Measurements from ENCODE around the gene C1orf87.

C1orf87 gene

DNA sequence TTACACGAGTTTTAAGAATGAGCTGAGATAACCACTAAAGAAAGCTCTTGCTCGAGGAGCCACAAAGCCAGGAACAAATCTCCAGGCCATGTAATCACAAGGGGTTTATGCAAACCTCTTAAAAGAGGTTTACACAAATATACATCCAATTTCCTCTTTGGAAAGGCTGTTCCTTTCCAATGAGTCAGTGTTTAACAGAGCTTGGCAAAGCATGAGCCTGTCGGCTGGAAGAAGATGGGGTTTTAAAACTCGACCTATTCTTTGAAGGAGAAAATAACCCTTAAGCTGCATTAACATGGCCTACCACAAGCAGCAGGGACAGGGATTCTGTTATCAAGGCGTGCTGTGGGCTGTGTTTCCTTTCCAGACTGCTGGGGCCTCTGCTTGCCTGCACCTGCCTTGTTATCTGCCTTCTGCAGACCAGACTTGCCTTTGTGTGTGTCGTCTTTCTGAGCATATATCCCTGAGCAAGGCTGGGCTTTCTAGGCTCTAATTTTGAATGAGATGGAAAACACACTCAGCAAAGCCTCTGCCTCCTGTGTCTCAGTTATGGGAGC, 106.4 kb downstream of the C1orf87 start:
- no peak for TF ChIP-seq POLR2AphosphoS5 (IDR thresholded peaks at IDR 0.05; ENCODE audit: low read depth)
- TF ChIP-seq GABPA (IDR thresholded peaks at IDR 0.05; ENCODE audit: low read depth) = no peak
- TF ChIP-seq SPI1 (IDR thresholded peaks at IDR 0.05; ENCODE audit: borderline replicate concordance, low read depth) = no peak
- no peak for TF ChIP-seq REST (IDR thresholded peaks at IDR 0.05; ENCODE audit: insufficient replicate concordance, low read depth)
- TF ChIP-seq, protein P1, sequence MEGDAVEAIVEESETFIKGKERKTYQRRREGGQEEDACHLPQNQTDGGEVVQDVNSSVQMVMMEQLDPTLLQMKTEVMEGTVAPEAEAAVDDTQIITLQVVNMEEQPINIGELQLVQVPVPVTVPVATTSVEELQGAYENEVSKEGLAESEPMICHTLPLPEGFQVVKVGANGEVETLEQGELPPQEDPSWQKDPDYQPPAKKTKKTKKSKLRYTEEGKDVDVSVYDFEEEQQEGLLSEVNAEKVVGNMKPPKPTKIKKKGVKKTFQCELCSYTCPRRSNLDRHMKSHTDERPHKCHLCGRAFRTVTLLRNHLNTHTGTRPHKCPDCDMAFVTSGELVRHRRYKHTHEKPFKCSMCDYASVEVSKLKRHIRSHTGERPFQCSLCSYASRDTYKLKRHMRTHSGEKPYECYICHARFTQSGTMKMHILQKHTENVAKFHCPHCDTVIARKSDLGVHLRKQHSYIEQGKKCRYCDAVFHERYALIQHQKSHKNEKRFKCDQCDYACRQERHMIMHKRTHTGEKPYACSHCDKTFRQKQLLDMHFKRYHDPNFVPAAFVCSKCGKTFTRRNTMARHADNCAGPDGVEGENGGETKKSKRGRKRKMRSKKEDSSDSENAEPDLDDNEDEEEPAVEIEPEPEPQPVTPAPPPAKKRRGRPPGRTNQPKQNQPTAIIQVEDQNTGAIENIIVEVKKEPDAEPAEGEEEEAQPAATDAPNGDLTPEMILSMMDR (IDR thresholded peaks at IDR 0.05; ENCODE audit: insufficient read depth, low read length) = no peak
- H3K27me3 ChIP-seq (ENCODE audit: insufficient read depth, poor library complexity, severe bottlenecking) = no peaks in the 10 kb centered on the region
- DNase-seq (ENCODE audit: low read depth in 1 of 2, low spot score in 1 of 2) = no peak
- no peak overlapping the region for H3K27ac ChIP-seq (replicated peaks)
- H3K4me3 ChIP-seq (replicated peaks; ENCODE audit: insufficient read depth, low read length) = no peak overlapping the region

GRCh38 chr1:59952065-59952464, 121.5 kb downstream of the C1orf87 start:
- no peak for TF ChIP-seq POLR2AphosphoS5 (IDR thresholded peaks at IDR 0.05; ENCODE audit: low read depth)
- TF ChIP-seq SPI1 (IDR thresholded peaks at IDR 0.05; ENCODE audit: borderline replicate concordance, low read depth) = no peak
- TF ChIP-seq, protein P1 (IDR thresholded peaks at IDR 0.05; ENCODE audit: insufficient read depth, low read length) = no peak
- no peak for DNase-seq (ENCODE audit: low read depth in 1 of 2, low spot score in 1 of 2)
- no peaks in the 10 kb centered on the region for H3K27me3 ChIP-seq (ENCODE audit: insufficient read depth, poor library complexity, severe bottlenecking)

GRCh38 chr1:59949648-59950047, 123.9 kb downstream of the C1orf87 start:
- Histone ChIP-seq H3K4me3 (replicated peaks; ENCODE audit: insufficient read depth, low read length) (no peak overlapping the region), H3K27ac (replicated peaks) (no peak overlapping the region), H3K27me3 (ENCODE audit: insufficient read depth, poor library complexity, severe bottlenecking) (no peaks in the 10 kb centered on the region)
- no peak for TF ChIP-seq SPI1 (IDR thresholded peaks at IDR 0.05; ENCODE audit: borderline replicate concordance, low read depth)
- TF ChIP-seq GABPA (IDR thresholded peaks at IDR 0.05; ENCODE audit: low read depth) = no peak
- TF ChIP-seq, protein P1 (IDR thresholded peaks at IDR 0.05; ENCODE audit: insufficient read depth, low read length) = no peak
- DNase-seq (ENCODE audit: low read depth in 1 of 2, low spot score in 1 of 2) = no peak

More at GRCh38 chr1:59952065-59952464, 121.5 kb downstream of the C1orf87 start:
- H3K27ac ChIP-seq (replicated peaks) = no peak overlapping the region
- no peak overlapping the region for H3K4me3 ChIP-seq (replicated peaks; ENCODE audit: insufficient read depth, low read length)

- no peak for DNase-seq (ENCODE audit: low read depth in 1 of 2, low spot score in 1 of 2)
- TF ChIP-seq, protein P1 (IDR thresholded peaks at IDR 0.05; ENCODE audit: insufficient read depth, low read length) = no peak
- TF ChIP-seq GABPA (IDR thresholded peaks at IDR 0.05; ENCODE audit: low read depth) (no peak), SPI1 (IDR thresholded peaks at IDR 0.05; ENCODE audit: borderline replicate concordance, low read depth) (no peak), REST (IDR thresholded peaks at IDR 0.05; ENCODE audit: insufficient replicate concordance, low read depth) (no peak), POLR2AphosphoS5 (IDR thresholded peaks at IDR 0.05; ENCODE audit: low read depth) (no peak)
- Histone ChIP-seq H3K27ac (replicated peaks) (no peak overlapping the region), H3K4me3 (replicated peaks; ENCODE audit: insufficient read depth, low read length) (no peak overlapping the region), H3K27me3 (ENCODE audit: insufficient read depth, poor library complexity, severe bottlenecking) (no peaks in the 10 kb centered on the region)
Measured at GRCh38 chr1:59948990-59949389, 124.6 kb downstream of the C1orf87 start.

Data from HL-60 (cell line).